ENCODE results near the gene PDE8B.

- TF ChIP-seq CTCF (conservative IDR thresholded peaks at IDR 0.05) (no peak), EZH2 (IDR thresholded peaks at IDR 0.05; ENCODE audit: low read depth) (no peak)
These were observed 91.0 kb downstream of the PDE8B start for GRCh38 chr5:77301447-77301883.
